Gastrocnemius medialis (tissue), 4 donors: Measurements from ENCODE around the gene CACNA1A. TPM values are rescaled to one million over a fixed set of nuclear protein-coding genes. Genes with fewer than 3 reads are reported as not detected.

ENCODE experiments used
- ATAC-seq, 2 donors: fragments of 150-250 bp; one replicate each; pipeline ENCODE4 v1.9.1; 2016
- DNase-seq, 2 donors: peaks; one replicate each; pipeline ENCODE4 v3.0.0-alpha.2; 2019
- H3K27ac ChIP-seq, 4 donors: fragments of 200-600 bp; sonication (generic); 1 replicate in 1 of 4; 2 replicates in 3 of 4; pipeline ENCODE4 v1.5.1; 2016 to 2018; ENCODE audit warnings: mild to moderate bottlenecking in 2 of 4, moderate library complexity in 1 of 4
- H3K27me3 ChIP-seq, 3 donors: fragments of 200-600 bp; sonication (generic) in 2 of 3; 1 replicate in 1 of 3; 2 replicates in 2 of 3; pipeline versions ENCODE4 v1.5.1 to v1.6.0; 2016 to 2019; ENCODE audit warnings: mild to moderate bottlenecking in 1 of 3, moderate library complexity in 1 of 3
- H3K36me3 ChIP-seq, 2 donors: fragments of 200-600 bp; sonication (generic) in 1 of 2; one replicate each; pipeline ENCODE4 v1.5.1; 2017 to 2018
- H3K4me1 ChIP-seq, 2 donors: fragments of 200-600 bp; sonication (generic) in 1 of 2; one replicate each; pipeline ENCODE4 v1.5.1; 2016 to 2017; ENCODE audit warnings: mild to moderate bottlenecking in 2 of 2
- H3K4me3 ChIP-seq, 4 donors: fragments of 200-600 bp; sonication (generic) in 3 of 4; 1 replicate in 1 of 4; 2 replicates in 3 of 4; pipeline ENCODE4 v1.5.1; 2016 to 2019; ENCODE audit warnings: mild to moderate bottlenecking in 2 of 4
- H3K9me3 ChIP-seq, 3 donors: fragments of 200-600 bp; sonication (generic) in 2 of 3; 1 replicate in 1 of 3; 2 replicates in 2 of 3; pipeline ENCODE4 v1.5.1; 2016 to 2019
- CTCF ChIP-seq, 5 experiments: fragments of 450-650 bp in 3 of 5; fragments of 200-600 bp in 2 of 5; sonication (generic) in 2 of 5; IDR thresholded peaks in 4 of 5; conservative IDR thresholded peaks in 1 of 5; 1 replicate in 4 of 5; 2 replicates in 1 of 5; pipeline ENCODE4 v1.5.1; 2016 to 2019; ENCODE audit warnings: antibody characterized with exemption in 5 of 5, mild to moderate bottlenecking in 3 of 5, moderate library complexity in 3 of 5
- POLR2A ChIP-seq, 2 donors: fragments of 450-650 bp; IDR thresholded peaks; one replicate each; pipeline ENCODE4 v1.6.1; 2017; ENCODE audit warnings: antibody characterized with exemption in 2 of 2, mild to moderate bottlenecking in 2 of 2, moderate library complexity in 2 of 2
- in situ Hi-C, 4 donors: fragments of 200-750 bp; cut with MboI; loops; one replicate each; pipeline versions ENCODE4 v1.15.0 to v1.8.0; 2017; ENCODE audit warnings: low sequenced_read_pairs in 4 of 4
- intact Hi-C: fragments of 100-400 bp; cut with DNase I; formaldehyde crosslinking; loops from one replicate; pipeline ENCODE4 v1.15.1; 2023; ENCODE audit warnings: low total_unique reads
- total RNA-seq, 4 donors: library from RNA; depleted of rRNA; stranded (reverse); fragments of >200 nt; gene quantifications; one replicate each; pipeline versions ENCODE4 v1.1.0 to v1.2.3, GENCODE V29; 2016

Gene CACNA1A
- total RNA-seq, 4 donors from 2014 or later = 0.15 to 0.51 (median 0.33) TPM; not detected in 1

- no peak for DNase-seq
- intact Hi-C loops = no loop called here
- Histone ChIP-seq H3K27me3 (no peaks in the 10 kb centered on the region), H3K36me3 (no peaks in the 10 kb centered on the region), H3K27ac (no peak overlapping the region), H3K4me1 (no peaks in the 10 kb centered on the region), H3K4me3 (no peak overlapping the region), H3K9me3 (no peaks in the 10 kb centered on the region)
- TF ChIP-seq POLR2A (IDR thresholded peaks at IDR 0.05) (no peak), CTCF (IDR thresholded peaks at IDR 0.05 in 4 of 5, conservative IDR thresholded peaks at IDR 0.05 in 1 of 5) (no peak)
- in situ Hi-C loops = no loop called here
- no peak for ATAC-seq
These were observed 14.2 kb downstream of the CACNA1A start for GRCh38 chr19:13492128-13492527.

GRCh38 chr19:13487985-13488384 lies 18.3 kb downstream of the CACNA1A start:
- ATAC-seq (no peak), DNase-seq (no peak)
- Histone ChIP-seq H3K27me3 (no peaks in the 10 kb centered on the region), H3K27ac (no peak overlapping the region), H3K36me3 (no peaks in the 10 kb centered on the region), H3K4me1 (no peaks in the 10 kb centered on the region), H3K4me3 (no peak overlapping the region), H3K9me3 (no peaks in the 10 kb centered on the region)
- in situ Hi-C loops (no loop called here), intact Hi-C loops (no loop called here)
- TF ChIP-seq POLR2A (IDR thresholded peaks at IDR 0.05) (no peak), CTCF (IDR thresholded peaks at IDR 0.05 in 4 of 5, conservative IDR thresholded peaks at IDR 0.05 in 1 of 5) (no peak)

GRCh38 chr19:13484166-13484565 lies 22.1 kb downstream of the CACNA1A start:
- no peaks in the 10 kb centered on the region for H3K4me1 ChIP-seq
- H3K27me3 ChIP-seq = no peaks in the 10 kb centered on the region
- H3K36me3 ChIP-seq = no peaks in the 10 kb centered on the region
- no peak overlapping the region for H3K27ac ChIP-seq
- ATAC-seq (no peak), DNase-seq (no peak)
- H3K9me3 ChIP-seq = no peaks in the 10 kb centered on the region
- no peak overlapping the region for H3K4me3 ChIP-seq
- intact Hi-C loops = no loop called here
- no peak for TF ChIP-seq POLR2A (IDR thresholded peaks at IDR 0.05)
- TF ChIP-seq CTCF (IDR thresholded peaks at IDR 0.05 in 4 of 5, conservative IDR thresholded peaks at IDR 0.05 in 1 of 5) = no peak
- in situ Hi-C loops = no loop called here

- Histone ChIP-seq H3K27ac (no peak overlapping the region), H3K4me1 (no peaks in the 10 kb centered on the region), H3K9me3 (no peaks in the 10 kb centered on the region), H3K4me3 (no peak overlapping the region), H3K27me3 (no peaks in the 10 kb centered on the region), H3K36me3 (no peaks in the 10 kb centered on the region)
- DNase-seq = no peak
- in situ Hi-C loops (no loop called here), intact Hi-C loops (no loop called here)
- ATAC-seq = no peak
- TF ChIP-seq CTCF (IDR thresholded peaks at IDR 0.05 in 4 of 5, conservative IDR thresholded peaks at IDR 0.05 in 1 of 5) (no peak), POLR2A (IDR thresholded peaks at IDR 0.05) (no peak)
These were observed 23.1 kb downstream of the CACNA1A start for GRCh38 chr19:13483215-13483614.

GRCh38 chr19:13478576-13478975 lies 27.7 kb downstream of the CACNA1A start:
- DNase-seq (no peak), ATAC-seq (no peak)
- Histone ChIP-seq H3K4me1 (no peaks in the 10 kb centered on the region), H3K27me3 (no peaks in the 10 kb centered on the region), H3K27ac (no peak overlapping the region), H3K9me3 (peaks cover 0 to 17% (median 0%) of the 10 kb centered on the region in 3 donors), H3K4me3 (no peak overlapping the region), H3K36me3 (no peaks in the 10 kb centered on the region)
- intact Hi-C loops = no loop called here
- in situ Hi-C loops = no loop called here
- TF ChIP-seq CTCF (IDR thresholded peaks at IDR 0.05 in 4 of 5, conservative IDR thresholded peaks at IDR 0.05 in 1 of 5) (no peak), POLR2A (IDR thresholded peaks at IDR 0.05) (no peak)
